CMK (cell line): ENCODE measurements around the gene DNAJB1.
A peak's percentile ranks its signal among the peaks of the same experiment; 100 is the strongest.

Source experiments
- DNase-seq: peaks from one replicate; pipeline ENCODE4 v3.0.0-alpha.2; 2010; ENCODE audit warnings: low read depth

The DNAJB1 gene

GRCh38 chr19:14496029-14496833 lies 22.0 kb downstream of the DNAJB1 start, which contains the start of gene GIPC1:
Gene GIPC1 (minus strand): TSS chr19:14496127. CDS start chr19:14482976, 13,151 bp downstream.
- peak; percentile 94 for DNase-seq

GRCh38 chr19:14495672-14496028 lies 22.5 kb downstream of the DNAJB1 start:
- DNase-seq = no peak

GRCh38 chr19:14494910-14495671 lies 23.1 kb downstream of the DNAJB1 start:
- DNase-seq = no peak

- DNase-seq = no peak
These were observed 23.8 kb downstream of the DNAJB1 start for GRCh38 chr19:14494411-14494810.

- DNase-seq = no peak
These were observed 25.4 kb downstream of the DNAJB1 start for GRCh38 chr19:14492756-14493337.

GRCh38 chr19:14487370-14488125 lies 30.6 kb downstream of the DNAJB1 start:
- no peak for DNase-seq

GRCh38 chr19:14482172-14482941 lies 35.8 kb downstream of the DNAJB1 start:
- DNase-seq = no peak

- no peak for DNase-seq
These were observed 37.5 kb downstream of the DNAJB1 start for GRCh38 chr19:14480700-14481079.

GRCh38 chr19:14479975-14480699 lies 38.1 kb downstream of the DNAJB1 start:
- DNase-seq = peak; percentile 76

- DNase-seq = no peak
These were observed 38.8 kb downstream of the DNAJB1 start for GRCh38 chr19:14479309-14479974.

- no peak for DNase-seq
These were observed 40.1 kb downstream of the DNAJB1 start for GRCh38 chr19:14478113-14478545.

- no peak for DNase-seq
These were observed 40.6 kb downstream of the DNAJB1 start for GRCh38 chr19:14477418-14478112.

- DNase-seq = no peak
These were observed 41.4 kb downstream of the DNAJB1 start for GRCh38 chr19:14476673-14477401.

- no peak for DNase-seq
These were observed 41.9 kb downstream of the DNAJB1 start for GRCh38 chr19:14476327-14476672.

GRCh38 chr19:14475251-14476073 lies 42.7 kb downstream of the DNAJB1 start, which contains the start of gene PTGER1:
Gene PTGER1 (minus strand): TSS chr19:14475354. CDS start chr19:14474320, 1,034 bp downstream.
- peak; percentile 33 for DNase-seq

GRCh38 chr19:14474827-14475226 lies 43.4 kb downstream of the DNAJB1 start:
- no peak for DNase-seq

GRCh38 chr19:14473978-14474578 lies 44.1 kb downstream of the DNAJB1 start:
- no peak for DNase-seq
